ENCODE results near the gene FILIP1.

The FILIP1 gene

GRCh38 chr6:75250552-75250951 is 243.0 kb downstream of the FILIP1 start:
- H3K9me3 Mint-ChIP-seq, result no peaks in the 10 kb centered on the region
- peaks cover 2% of the 10 kb centered on the region for H3K4me1 Mint-ChIP-seq
- H3K27me3 Mint-ChIP-seq, result peaks cover 7% of the 10 kb centered on the region
- no peak overlapping the region for H3K4me3 Mint-ChIP-seq
- H3K36me3 Mint-ChIP-seq, result peaks cover 2% of the 10 kb centered on the region
- no peak overlapping the region for H3K27ac Mint-ChIP-seq

- Mint-ChIP-seq H3K4me1 (peaks cover 5% of the 10 kb centered on the region), H3K4me3 (no peak overlapping the region), H3K27me3 (peaks cover 9% of the 10 kb centered on the region), H3K36me3 (peaks cover 2% of the 10 kb centered on the region), H3K9me3 (no peaks in the 10 kb centered on the region), H3K27ac (peak overlapping the region; percentile 60)
Measured at GRCh38 chr6:75249837-75250236, 243.8 kb downstream of the FILIP1 start.

- no peaks in the 10 kb centered on the region for H3K36me3 Mint-ChIP-seq
- no peaks in the 10 kb centered on the region for H3K9me3 Mint-ChIP-seq
- H3K27ac Mint-ChIP-seq, result no peak overlapping the region
- H3K4me3 Mint-ChIP-seq, result no peak overlapping the region
- H3K27me3 Mint-ChIP-seq, result peaks cover 9% of the 10 kb centered on the region
- H3K4me1 Mint-ChIP-seq, result peaks cover 23% of the 10 kb centered on the region
Measured at GRCh38 chr6:75246386-75246785, 247.2 kb downstream of the FILIP1 start.

GRCh38 chr6:75244063-75244584 is 249.5 kb downstream of the FILIP1 start:
- H3K27me3 Mint-ChIP-seq, result peaks cover 9% of the 10 kb centered on the region
- H3K4me1 Mint-ChIP-seq, result peaks cover 31% of the 10 kb centered on the region
- peak overlapping the region; percentile 97 for H3K27ac Mint-ChIP-seq
- H3K9me3 Mint-ChIP-seq, result no peaks in the 10 kb centered on the region
- peak overlapping the region; percentile 92 for H3K4me3 Mint-ChIP-seq
- peaks cover 6% of the 10 kb centered on the region for H3K36me3 Mint-ChIP-seq

GRCh38 chr6:75243333-75244062 is 250.1 kb downstream of the FILIP1 start, which contains the start of gene COX7A2:
TSS of gene COX7A2 (minus strand) at chr6:75243801. CDS start at chr6:75243734, 67 bp downstream.
- Mint-ChIP-seq H3K27me3 (peaks cover 9% of the 10 kb centered on the region), H3K27ac (peak within 1 kb of the TSS; percentile 97), H3K36me3 (peaks cover 8% of the 10 kb centered on the region), H3K4me1 (peaks cover 31% of the 10 kb centered on the region), H3K9me3 (no peaks in the 10 kb centered on the region), H3K4me3 (peak within 1 kb of the TSS; percentile 92)

All from activated naive CD4-positive, alpha-beta T cell treated with anti-CD3 and anti-CD28 coated beads, Interleukin-2, amount 50 U/mL, for 24 hours (primary cell).